GM10266 (cell line): ENCODE measurements around the gene TCAF1.

Source experiments
- DNase-seq: peaks from one replicate; pipeline ENCODE4 v3.0.0; 2012; ENCODE audit errors: extremely low spot score
- TF ChIP-seq, protein P1 (sequence below): IDR thresholded peaks from 2 replicates; pipeline ENCODE4 v1.5.1; 2012; ENCODE audit warnings: mild to moderate bottlenecking, low read depth; ENCODE audit not compliant: control insufficient read depth, insufficient read depth; ENCODE audit errors: missing control alignments

Gene TCAF1

DNA sequence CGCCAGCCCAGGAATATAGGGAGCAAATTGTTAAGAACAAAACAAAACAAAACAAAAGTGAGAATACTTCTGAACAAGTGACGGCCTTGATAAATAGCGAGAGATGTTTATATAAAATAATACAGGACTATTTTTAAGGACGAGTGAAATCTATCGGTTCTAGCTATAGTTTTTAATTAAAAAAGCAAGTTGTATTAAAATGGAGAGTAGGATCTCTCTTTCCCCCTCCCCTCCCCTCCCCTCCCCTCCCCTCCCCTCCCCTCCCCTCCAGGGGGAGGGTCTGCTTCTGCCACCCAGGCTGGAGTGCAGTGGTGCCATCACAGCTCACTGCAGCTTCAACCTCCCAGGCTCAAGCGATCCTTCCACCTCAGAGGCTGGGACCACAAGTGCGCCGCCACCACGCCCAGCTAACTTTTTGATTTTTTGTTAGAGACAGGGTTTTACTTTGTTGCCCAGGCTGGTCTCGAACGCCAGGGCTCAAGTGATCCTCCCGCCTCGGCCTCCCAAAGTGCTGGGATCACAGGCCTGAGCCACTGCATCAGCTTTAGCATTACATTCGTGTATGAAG lies 440 bp upstream of the TCAF1 start:
- no peak for DNase-seq
- TF ChIP-seq, protein P1, sequence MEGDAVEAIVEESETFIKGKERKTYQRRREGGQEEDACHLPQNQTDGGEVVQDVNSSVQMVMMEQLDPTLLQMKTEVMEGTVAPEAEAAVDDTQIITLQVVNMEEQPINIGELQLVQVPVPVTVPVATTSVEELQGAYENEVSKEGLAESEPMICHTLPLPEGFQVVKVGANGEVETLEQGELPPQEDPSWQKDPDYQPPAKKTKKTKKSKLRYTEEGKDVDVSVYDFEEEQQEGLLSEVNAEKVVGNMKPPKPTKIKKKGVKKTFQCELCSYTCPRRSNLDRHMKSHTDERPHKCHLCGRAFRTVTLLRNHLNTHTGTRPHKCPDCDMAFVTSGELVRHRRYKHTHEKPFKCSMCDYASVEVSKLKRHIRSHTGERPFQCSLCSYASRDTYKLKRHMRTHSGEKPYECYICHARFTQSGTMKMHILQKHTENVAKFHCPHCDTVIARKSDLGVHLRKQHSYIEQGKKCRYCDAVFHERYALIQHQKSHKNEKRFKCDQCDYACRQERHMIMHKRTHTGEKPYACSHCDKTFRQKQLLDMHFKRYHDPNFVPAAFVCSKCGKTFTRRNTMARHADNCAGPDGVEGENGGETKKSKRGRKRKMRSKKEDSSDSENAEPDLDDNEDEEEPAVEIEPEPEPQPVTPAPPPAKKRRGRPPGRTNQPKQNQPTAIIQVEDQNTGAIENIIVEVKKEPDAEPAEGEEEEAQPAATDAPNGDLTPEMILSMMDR = no peak

DNA sequence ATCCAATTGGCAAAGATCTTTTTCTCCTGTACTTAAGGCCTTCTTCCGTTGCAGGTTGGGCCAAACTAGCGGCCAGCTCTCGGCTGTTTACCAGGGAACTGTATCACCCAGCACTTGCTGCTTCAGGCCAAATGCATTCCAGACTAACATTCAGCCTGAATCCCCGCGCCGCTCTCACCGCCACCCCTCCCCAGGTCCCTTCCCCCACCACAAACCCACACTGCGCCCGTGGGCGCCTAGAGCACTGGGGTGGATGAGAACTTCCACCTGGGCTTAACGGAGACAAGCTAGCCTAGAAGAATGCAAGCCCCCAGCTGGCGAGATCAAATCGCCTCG lies 676 bp downstream of the TCAF1 start:
- DNase-seq = no peak
- TF ChIP-seq, protein P1 = no peak

DNA sequence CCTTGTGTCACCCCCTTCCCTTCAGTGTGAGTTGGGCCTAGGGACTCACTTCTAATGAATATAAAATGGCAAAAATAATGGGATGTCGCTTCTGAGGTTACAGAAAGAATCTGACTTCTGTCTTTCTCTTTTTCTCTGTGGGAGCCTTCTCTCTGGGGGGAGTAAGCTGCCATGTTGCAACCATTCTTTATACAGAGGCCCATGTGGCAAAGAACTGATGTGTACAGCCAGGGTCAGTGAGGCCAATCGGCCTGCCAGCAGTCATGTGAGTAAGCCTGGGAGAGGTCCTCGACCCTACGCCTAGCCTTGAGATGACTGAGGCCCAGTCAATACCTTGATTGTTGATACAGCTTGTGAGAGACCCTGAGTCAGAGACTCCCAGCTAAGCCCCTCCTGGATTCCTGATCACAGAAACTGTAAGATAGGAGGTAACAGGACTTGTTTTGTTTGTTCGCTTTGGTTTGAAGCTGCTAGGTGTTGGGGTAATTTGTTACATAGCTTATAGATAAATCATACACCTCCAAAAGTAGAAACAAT lies 1.7 kb downstream of the TCAF1 start:
- TF ChIP-seq, protein P1 = no peak
- no peak for DNase-seq

DNA sequence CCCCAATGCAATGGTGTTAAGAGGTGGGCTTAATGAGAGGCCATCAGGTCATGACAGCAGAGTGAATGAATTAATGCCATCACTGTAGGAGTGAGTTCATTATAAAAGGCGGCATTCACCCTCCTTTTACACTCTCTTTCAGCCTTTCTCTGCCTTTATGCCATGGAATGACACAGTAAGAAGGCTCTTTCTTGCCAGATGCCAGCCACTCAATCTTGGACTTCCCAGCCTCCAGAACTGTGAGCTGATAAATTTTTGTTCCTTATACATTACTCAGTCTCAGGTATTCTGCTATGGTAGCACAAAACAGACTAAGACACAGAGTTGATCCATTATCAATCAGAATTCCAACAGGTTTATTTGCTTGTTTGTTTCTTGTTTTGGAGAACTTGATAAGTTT lies 3.2 kb downstream of the TCAF1 start:
- no peak for DNase-seq
- TF ChIP-seq, protein P1 = no peak

DNA sequence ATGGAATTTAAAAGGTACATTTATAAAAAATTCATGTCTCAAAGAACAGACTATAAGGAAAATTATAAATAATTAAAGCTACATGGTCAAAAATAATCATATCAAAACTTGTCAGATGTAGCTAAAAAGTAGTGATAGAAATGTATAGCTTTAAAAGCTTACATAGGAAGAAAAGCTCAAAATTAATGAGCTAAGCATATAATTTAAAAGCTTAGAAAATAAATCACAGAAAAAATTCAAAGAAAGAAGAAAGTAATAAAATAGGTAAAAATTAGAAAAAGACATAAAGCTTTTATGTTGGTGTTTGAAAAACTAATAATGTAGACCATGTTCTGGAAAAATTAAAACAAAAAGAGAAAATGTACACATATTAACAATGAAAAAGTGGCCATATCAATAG lies 5.3 kb downstream of the TCAF1 start:
- no peak for DNase-seq
- TF ChIP-seq, protein P1 = no peak

DNA sequence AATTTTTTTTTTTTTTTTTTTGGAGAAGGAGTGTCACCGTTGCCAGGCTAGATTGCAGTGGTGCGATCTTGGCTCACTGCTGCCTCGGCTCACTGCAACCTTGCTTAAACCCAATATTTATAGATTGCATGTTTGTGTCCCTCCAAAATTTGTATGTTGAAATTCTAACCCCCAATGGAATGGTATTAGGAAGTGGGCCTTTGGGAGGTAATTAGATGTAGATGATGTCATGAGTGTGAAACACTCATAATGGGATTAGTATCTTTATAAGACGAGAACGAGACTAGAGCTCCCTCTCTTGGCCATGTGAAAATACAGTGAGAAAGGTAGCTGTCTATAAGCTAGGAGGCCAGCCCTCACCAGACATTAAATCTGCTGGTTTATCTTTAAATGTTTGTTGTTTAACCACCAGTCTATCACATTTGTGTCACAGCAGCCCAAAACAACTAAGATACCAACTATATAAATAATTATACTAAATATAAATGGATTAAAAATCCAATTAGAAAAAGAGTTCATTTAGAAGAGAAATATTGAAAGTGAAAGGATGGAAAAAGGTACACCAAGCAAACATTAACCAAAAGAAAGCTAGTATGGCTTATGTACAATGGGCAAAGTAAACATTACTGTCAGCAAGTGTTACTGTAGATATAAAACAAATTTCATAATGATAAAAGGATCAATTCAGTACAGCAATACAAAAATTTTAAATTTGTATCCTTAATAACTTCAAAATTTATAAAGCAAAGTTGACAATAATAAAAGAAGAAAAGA lies 9.3 kb downstream of the TCAF1 start:
- no peak for DNase-seq
- TF ChIP-seq, protein P1 = peak; percentile 57

DNA sequence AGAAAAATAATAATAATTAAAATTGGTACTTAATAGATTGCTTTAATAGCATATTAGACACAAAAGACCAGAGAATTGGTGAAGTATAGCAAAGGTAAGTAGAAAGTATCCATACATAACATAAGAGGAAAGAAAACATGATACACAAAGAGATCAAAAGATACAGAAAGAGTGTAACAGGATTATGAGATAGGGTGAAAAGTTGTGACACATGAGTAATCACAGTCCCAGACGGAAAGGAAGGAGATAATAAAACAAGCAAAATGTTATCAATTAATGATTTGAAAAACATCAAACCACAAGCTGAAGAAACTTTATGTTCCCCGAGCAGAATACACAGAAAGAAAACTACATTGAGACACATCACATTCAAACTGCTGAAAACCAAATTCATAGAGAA lies 10.5 kb downstream of the TCAF1 start:
- no peak for DNase-seq
- TF ChIP-seq, protein P1 = no peak
